ENCODE measurements around the gene CARD18.

The CARD18 gene

GRCh38 chr11:105139669-105140068 lies at the start of gene CARD18:
Gene CARD18 (minus strand): TSS chr11:105139769. CDS start chr11:105139726, 43 bp downstream.
- no peak for DNase-seq (ENCODE audit: low read depth in 2 of 2)

- no peak for DNase-seq (ENCODE audit: low read depth in 2 of 2)
These were observed 44.4 kb upstream of the CARD18 start for GRCh38 chr11:105183987-105184386.

- no peak for DNase-seq (ENCODE audit: low read depth in 2 of 2)
These were observed 43.9 kb upstream of the CARD18 start for GRCh38 chr11:105183426-105183825.

GRCh38 chr11:105181521-105181920 lies 42.0 kb upstream of the CARD18 start:
- no peak for DNase-seq (ENCODE audit: low read depth in 2 of 2)

- no peak for DNase-seq (ENCODE audit: low read depth in 2 of 2)
These were observed 41.5 kb upstream of the CARD18 start for GRCh38 chr11:105181100-105181499.

GRCh38 chr11:105179542-105180278 lies 40.1 kb upstream of the CARD18 start:
- no peak for DNase-seq (ENCODE audit: low read depth in 2 of 2)

GRCh38 chr11:105177658-105178057 lies 38.1 kb upstream of the CARD18 start:
- DNase-seq (ENCODE audit: low read depth in 2 of 2): no peak

GRCh38 chr11:105168457-105168856 lies 28.9 kb upstream of the CARD18 start:
- DNase-seq (ENCODE audit: low read depth in 2 of 2): no peak

GRCh38 chr11:105167244-105167643 lies 27.7 kb upstream of the CARD18 start:
- DNase-seq (ENCODE audit: low read depth in 2 of 2): no peak

GRCh38 chr11:105164208-105164607 lies 24.6 kb upstream of the CARD18 start:
- no peak for DNase-seq (ENCODE audit: low read depth in 2 of 2)

- DNase-seq (ENCODE audit: low read depth in 2 of 2): no peak
These were observed 22.9 kb upstream of the CARD18 start for GRCh38 chr11:105162506-105162905.

- no peak for DNase-seq (ENCODE audit: low read depth in 2 of 2)
These were observed 18.9 kb upstream of the CARD18 start for GRCh38 chr11:105158436-105158835.

- DNase-seq (ENCODE audit: low read depth in 2 of 2): no peak
These were observed 17.2 kb upstream of the CARD18 start for GRCh38 chr11:105156720-105157119.

GRCh38 chr11:105156231-105156630 lies 16.7 kb upstream of the CARD18 start:
- DNase-seq (ENCODE audit: low read depth in 2 of 2): no peak

GRCh38 chr11:105155679-105156078 lies 16.1 kb upstream of the CARD18 start:
- no peak for DNase-seq (ENCODE audit: low read depth in 2 of 2)

- DNase-seq (ENCODE audit: low read depth in 2 of 2): no peak
These were observed 13.8 kb upstream of the CARD18 start for GRCh38 chr11:105153392-105153791.

- DNase-seq (ENCODE audit: low read depth in 2 of 2): no peak
These were observed 13.0 kb upstream of the CARD18 start for GRCh38 chr11:105152560-105152959.

- no peak for DNase-seq (ENCODE audit: low read depth in 2 of 2)
These were observed 12.5 kb upstream of the CARD18 start for GRCh38 chr11:105152021-105152512.

- DNase-seq (ENCODE audit: low read depth in 2 of 2): no peak
These were observed 9.9 kb upstream of the CARD18 start for GRCh38 chr11:105149477-105149876.

- DNase-seq (ENCODE audit: low read depth in 2 of 2): no peak
These were observed 8.7 kb upstream of the CARD18 start for GRCh38 chr11:105148241-105148640.

- no peak for DNase-seq (ENCODE audit: low read depth in 2 of 2)
These were observed 5.3 kb upstream of the CARD18 start for GRCh38 chr11:105144887-105145286.

- no peak for DNase-seq (ENCODE audit: low read depth in 2 of 2)
These were observed 2.6 kb upstream of the CARD18 start for GRCh38 chr11:105142167-105142566.

GRCh38 chr11:105137286-105137685 lies 2.3 kb downstream of the CARD18 start:
- no peak for DNase-seq (ENCODE audit: low read depth in 2 of 2)

- DNase-seq (ENCODE audit: low read depth in 2 of 2): no peak
These were observed 3.7 kb downstream of the CARD18 start for GRCh38 chr11:105135883-105136282.
